ENCODE measurements around the gene AP4M1. TPM values are rescaled to one million over a fixed set of nuclear protein-coding genes. Genes with fewer than 3 reads are reported as not detected.

The AP4M1 gene
- total and polyA plus RNA-seq, 7 donors: 8.8 to 19.2 (median 12.0) TPM

GRCh38 chr7:100081535-100082102 lies 19.8 kb upstream of the AP4M1 start, which contains the start of gene ZNF3:
Gene ZNF3 (minus strand): TSS chr7:100081723. CDS start chr7:100077357, 4,366 bp downstream.
- Histone ChIP-seq H3K9me3 (no peaks in the 10 kb centered on the region), H3K27ac (peak within 1 kb of the TSS; percentile 92), H3K4me3 (peak within 1 kb of the TSS; percentile 94), H3K4me1 (peaks cover 15% of the 10 kb centered on the region), H3K27me3 (ENCODE audit: insufficient read depth in 3 of 3, low read length in 2 of 3) (no peaks in the 10 kb centered on the region), H3K36me3 (ENCODE audit: insufficient read depth in 1 of 2, low read depth in 1 of 2) (peaks cover 3 to 32% of the 10 kb centered on the region in 2 donors)
- TF ChIP-seq CTCF (IDR thresholded peaks at IDR 0.05): peak; percentile 93
- ATAC-seq: peak; percentile 94 to 97 (median 96)
- 0 to 1% (median 1%) methylated on average over 51 to 55 of the region's 55 CpGs for WGBS, 3 donors
- intact Hi-C loops (cut with DNase I): loop anchor here in 1 of 2 donors (2.0 kb wide), 1 partner anchor 63 kb away; no protein-coding TSS in a partner anchor
- peak; percentile 98 to 99 for DNase-seq

GRCh38 chr7:100082978-100083377 lies 18.5 kb upstream of the AP4M1 start:
- ATAC-seq: no peak
- no peak for TF ChIP-seq CTCF (IDR thresholded peaks at IDR 0.05)
- Histone ChIP-seq H3K27ac (peak overlapping the region; percentile 92), H3K4me3 (no peak overlapping the region), H3K36me3 (ENCODE audit: insufficient read depth in 1 of 2, low read depth in 1 of 2) (peaks cover 3 to 19% of the 10 kb centered on the region in 2 donors), H3K9me3 (no peaks in the 10 kb centered on the region), H3K4me1 (peaks cover 16% of the 10 kb centered on the region), H3K27me3 (ENCODE audit: insufficient read depth in 3 of 3, low read length in 2 of 3) (no peaks in the 10 kb centered on the region)
- intact Hi-C loops (cut with DNase I): no loop called here
- no peak for DNase-seq
- WGBS, 3 donors: 30 to 54% (median 42%) methylated on average over 4 of the region's 4 CpGs

GRCh38 chr7:100085515-100085914 lies 15.9 kb upstream of the AP4M1 start:
- peaks cover 13% of the 10 kb centered on the region for H3K4me1 ChIP-seq
- H3K36me3 ChIP-seq (ENCODE audit: insufficient read depth in 1 of 2, low read depth in 1 of 2): peaks cover 0 to 5% of the 10 kb centered on the region in 2 donors
- H3K4me3 ChIP-seq: no peak overlapping the region
- DNase-seq (no peak), ATAC-seq (no peak)
- H3K27me3 ChIP-seq (ENCODE audit: insufficient read depth in 3 of 3, low read length in 2 of 3): no peaks in the 10 kb centered on the region
- no peak overlapping the region for H3K27ac ChIP-seq
- intact Hi-C loops (cut with DNase I): loop anchor here in 1 of 2 donors (5.0 kb wide), 1 partner anchor 42 kb away; the partner anchor contains the start of gene MBLAC1
- TF ChIP-seq CTCF (IDR thresholded peaks at IDR 0.05): no peak
- no peaks in the 10 kb centered on the region for H3K9me3 ChIP-seq
- 65 to 68% (median 68%) methylated on average over 3 of the region's 3 CpGs for WGBS, 3 donors

- peaks cover 12% of the 10 kb centered on the region for H3K4me1 ChIP-seq
- no peak overlapping the region for H3K4me3 ChIP-seq
- no peaks in the 10 kb centered on the region for H3K27me3 ChIP-seq (ENCODE audit: insufficient read depth in 3 of 3, low read length in 2 of 3)
- H3K27ac ChIP-seq: no peak overlapping the region
- peaks cover 0 to 22% of the 10 kb centered on the region in 2 donors for H3K36me3 ChIP-seq (ENCODE audit: insufficient read depth in 1 of 2, low read depth in 1 of 2)
- ATAC-seq (no peak), DNase-seq (no peak)
- intact Hi-C loops (cut with DNase I): loop anchor here in 1 of 2 donors (5.0 kb wide), 1 partner anchor 40 kb away; the partner anchor contains the start of gene MBLAC1
- 83 to 85% (median 85%) methylated on average over 10 of the region's 10 CpGs for WGBS, 3 donors
- TF ChIP-seq CTCF (IDR thresholded peaks at IDR 0.05): no peak
- no peaks in the 10 kb centered on the region for H3K9me3 ChIP-seq
Observed at GRCh38 chr7:100087055-100087750, 14.2 kb upstream of the AP4M1 start.
